Glomerular visceral epithelial cell (primary cell): ENCODE data around the gene MAP3K7CL.

Experiments
- DNase-seq: peaks from one replicate; pipeline ENCODE4 v3.0.0-alpha.2; 2016; ENCODE audit errors: extremely low spot score

Gene MAP3K7CL

GRCh38 chr21:29133796-29134195 is 3.4 kb downstream of the MAP3K7CL start:
- DNase-seq, result no peak

GRCh38 chr21:29135481-29135880 is 5.0 kb downstream of the MAP3K7CL start:
- no peak for DNase-seq

- no peak for DNase-seq
Measured at GRCh38 chr21:29136033-29136432, 5.6 kb downstream of the MAP3K7CL start.

- DNase-seq, result no peak
Measured at GRCh38 chr21:29144736-29145353, 14.4 kb downstream of the MAP3K7CL start.

GRCh38 chr21:29145354-29145782 is 14.9 kb downstream of the MAP3K7CL start:
- peak; percentile 63 for DNase-seq

GRCh38 chr21:29145852-29146453 is 15.5 kb downstream of the MAP3K7CL start:
- DNase-seq, result no peak

GRCh38 chr21:29146726-29147125 is 16.3 kb downstream of the MAP3K7CL start:
- no peak for DNase-seq

- peak; percentile 77 for DNase-seq
Measured at GRCh38 chr21:29148530-29148929, 18.1 kb downstream of the MAP3K7CL start.

GRCh38 chr21:29149808-29150425 is 19.5 kb downstream of the MAP3K7CL start:
- no peak for DNase-seq

- DNase-seq, result no peak
Measured at GRCh38 chr21:29151931-29152330, 21.5 kb downstream of the MAP3K7CL start.

GRCh38 chr21:29152916-29153315 is 22.5 kb downstream of the MAP3K7CL start:
- no peak for DNase-seq

- DNase-seq, result no peak
Measured at GRCh38 chr21:29154270-29154669, 23.8 kb downstream of the MAP3K7CL start.

- peak; percentile 36 for DNase-seq
Measured at GRCh38 chr21:29155118-29155932, 24.9 kb downstream of the MAP3K7CL start.

GRCh38 chr21:29155933-29156260 is 25.5 kb downstream of the MAP3K7CL start:
- DNase-seq, result no peak

- DNase-seq, result no peak
Measured at GRCh38 chr21:29157080-29157479, 26.6 kb downstream of the MAP3K7CL start.

GRCh38 chr21:29159842-29160241 is 29.4 kb downstream of the MAP3K7CL start:
- DNase-seq, result no peak

- DNase-seq, result peak; percentile 61
Measured at GRCh38 chr21:29162825-29163224, 32.4 kb downstream of the MAP3K7CL start.

GRCh38 chr21:29163341-29164115 is 33.1 kb downstream of the MAP3K7CL start:
- DNase-seq, result no peak

- DNase-seq, result peak; percentile 70
Measured at GRCh38 chr21:29164323-29164942, 34.0 kb downstream of the MAP3K7CL start.

GRCh38 chr21:29166323-29166722 is 35.9 kb downstream of the MAP3K7CL start:
- no peak for DNase-seq

- DNase-seq, result no peak
Measured at GRCh38 chr21:29166853-29167252, 36.4 kb downstream of the MAP3K7CL start.
